Erythroblast (primary cell): ENCODE results near the gene CSK.

Source experiments
- GATA1 ChIP-seq: IDR thresholded peaks from 2 replicates; pipeline ENCODE4 v1.6.1; 2011; ENCODE audit warnings: low read depth, mild to moderate bottlenecking, control low read depth, low read length, moderate library complexity
- POLR2A ChIP-seq: IDR thresholded peaks from 2 replicates; pipeline ENCODE4 v1.6.1; 2011; ENCODE audit warnings: mild to moderate bottlenecking, low read length

DNA sequence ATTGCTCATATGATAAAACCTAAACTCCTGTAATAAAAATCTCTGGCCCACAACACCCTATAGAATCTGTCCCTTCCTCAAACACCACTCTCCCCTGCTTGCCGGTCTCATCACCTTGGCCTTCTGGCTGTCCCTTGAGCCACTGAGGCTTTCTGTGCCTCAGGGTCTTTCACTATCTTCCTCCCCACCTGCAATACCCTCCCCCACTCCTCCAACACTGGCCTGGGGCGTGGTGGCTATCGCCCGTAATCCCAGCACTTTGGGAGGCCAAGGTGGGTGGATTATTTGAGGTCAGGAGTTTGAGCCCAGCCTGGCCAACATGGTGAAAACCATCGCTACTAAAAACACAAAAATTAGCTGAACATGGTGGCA is 3.3 kb upstream of the CSK start:
- no peak for TF ChIP-seq POLR2A
- no peak for TF ChIP-seq GATA1
